Tibial artery (tissue), 4 donors: ENCODE results near the gene MAPK6.
"Not testable (repeated sequence)": the region's sequence is repeated elsewhere in the genome, so short reads cannot be mapped to it uniquely, and the experiment has no call there.

Experiments
- DNase-seq, 2 donors: peaks; one replicate each; pipeline ENCODE4 v3.0.0-alpha.2; 2019
- H3K27ac ChIP-seq, 2 donors: fragments of 200-600 bp; sonication (generic) in 1 of 2; 1 replicate in 1 of 2; 2 replicates in 1 of 2; pipeline ENCODE4 v1.5.1; 2018 to 2019; ENCODE audit warnings: mild to moderate bottlenecking in 1 of 2
- H3K27me3 ChIP-seq, 2 donors: fragments of 200-600 bp; sonication (generic) in 1 of 2; one replicate each; pipeline versions ENCODE4 v1.5.1 to v1.6.0; 2016 to 2019
- H3K36me3 ChIP-seq, 3 donors: fragments of 200-600 bp; sonication (generic) in 2 of 3; one replicate each; pipeline ENCODE4 v1.5.1; 2016 to 2019; ENCODE audit warnings: mild to moderate bottlenecking in 2 of 3
- H3K4me1 ChIP-seq, 4 donors: fragments of 200-600 bp; sonication (generic) in 2 of 4; 1 replicate in 3 of 4; 2 replicates in 1 of 4; pipeline ENCODE4 v1.5.1; 2016 to 2019
- H3K4me3 ChIP-seq, 2 donors: fragments of 200-600 bp; sonication (generic) in 1 of 2; 1 replicate in 1 of 2; 2 replicates in 1 of 2; pipeline ENCODE4 v1.5.1; 2018 to 2019; ENCODE audit warnings: mild to moderate bottlenecking in 2 of 2
- H3K9me3 ChIP-seq, 3 donors: fragments of 200-600 bp; sonication (generic) in 1 of 3; one replicate each; pipeline ENCODE4 v1.5.1; 2016 to 2019
- intact Hi-C: fragments of 100-400 bp; cut with DNase I; formaldehyde crosslinking; loops from one replicate; pipeline ENCODE4 v1.15.0; 2023; ENCODE audit warnings: low total_unique reads
- TF ChIP-seq, protein P1 (sequence below), 2 experiments: fragments of 200-600 bp in 1 of 2; fragments of 450-650 bp in 1 of 2; IDR thresholded peaks; one replicate each; pipeline ENCODE4 v1.5.1; 2017 to 2019; ENCODE audit warnings: antibody characterized with exemption in 2 of 2, mild to moderate bottlenecking in 1 of 2, moderate library complexity in 1 of 2

Gene MAPK6

GRCh38 chr15:52082197-52083036 is 63.4 kb downstream of the MAPK6 start:
- H3K27me3 ChIP-seq, result no peaks in the 10 kb centered on the region
- intact Hi-C loops, result no loop called here
- no peak overlapping the region for H3K4me3 ChIP-seq
- no peaks in the 10 kb centered on the region for H3K36me3 ChIP-seq
- no peak for DNase-seq
- peaks cover 0 to 8% (median 0%) of the 10 kb centered on the region in 3 donors for H3K9me3 ChIP-seq
- no peak overlapping the region for H3K27ac ChIP-seq
- H3K4me1 ChIP-seq, result no peaks in the 10 kb centered on the region
- TF ChIP-seq, protein P1, sequence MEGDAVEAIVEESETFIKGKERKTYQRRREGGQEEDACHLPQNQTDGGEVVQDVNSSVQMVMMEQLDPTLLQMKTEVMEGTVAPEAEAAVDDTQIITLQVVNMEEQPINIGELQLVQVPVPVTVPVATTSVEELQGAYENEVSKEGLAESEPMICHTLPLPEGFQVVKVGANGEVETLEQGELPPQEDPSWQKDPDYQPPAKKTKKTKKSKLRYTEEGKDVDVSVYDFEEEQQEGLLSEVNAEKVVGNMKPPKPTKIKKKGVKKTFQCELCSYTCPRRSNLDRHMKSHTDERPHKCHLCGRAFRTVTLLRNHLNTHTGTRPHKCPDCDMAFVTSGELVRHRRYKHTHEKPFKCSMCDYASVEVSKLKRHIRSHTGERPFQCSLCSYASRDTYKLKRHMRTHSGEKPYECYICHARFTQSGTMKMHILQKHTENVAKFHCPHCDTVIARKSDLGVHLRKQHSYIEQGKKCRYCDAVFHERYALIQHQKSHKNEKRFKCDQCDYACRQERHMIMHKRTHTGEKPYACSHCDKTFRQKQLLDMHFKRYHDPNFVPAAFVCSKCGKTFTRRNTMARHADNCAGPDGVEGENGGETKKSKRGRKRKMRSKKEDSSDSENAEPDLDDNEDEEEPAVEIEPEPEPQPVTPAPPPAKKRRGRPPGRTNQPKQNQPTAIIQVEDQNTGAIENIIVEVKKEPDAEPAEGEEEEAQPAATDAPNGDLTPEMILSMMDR (IDR thresholded peaks at IDR 0.05), result no peak

GRCh38 chr15:52083037-52083359 is 64.0 kb downstream of the MAPK6 start:
- H3K36me3 ChIP-seq, H3K27ac ChIP-seq, H3K4me1 ChIP-seq, DNase-seq, intact Hi-C loops, H3K4me3 ChIP-seq, H3K27me3 ChIP-seq, H3K9me3 ChIP-seq: not testable (repeated sequence)

DNA sequence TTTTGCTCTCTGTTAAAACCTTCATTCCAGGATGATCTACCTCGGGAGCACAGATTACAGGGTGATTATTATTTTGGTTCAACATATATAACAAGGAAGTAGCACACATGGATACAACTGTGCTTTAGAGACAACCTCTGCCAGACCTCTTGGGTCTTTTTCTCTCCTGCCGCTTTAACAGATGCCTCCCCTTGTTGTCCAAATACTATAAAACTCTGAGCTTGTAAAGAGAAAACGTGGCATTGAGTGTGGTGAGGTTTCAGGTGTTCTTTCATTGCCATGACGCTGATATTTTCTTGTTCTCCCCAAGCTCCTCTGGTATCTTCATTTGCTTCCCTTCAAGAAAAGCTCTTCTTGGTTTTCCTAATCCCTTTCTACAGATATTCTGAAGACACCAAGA is 64.6 kb downstream of the MAPK6 start:
- H3K27me3 ChIP-seq, result no peaks in the 10 kb centered on the region
- intact Hi-C loops, result no loop called here
- no peak for DNase-seq

DNA sequence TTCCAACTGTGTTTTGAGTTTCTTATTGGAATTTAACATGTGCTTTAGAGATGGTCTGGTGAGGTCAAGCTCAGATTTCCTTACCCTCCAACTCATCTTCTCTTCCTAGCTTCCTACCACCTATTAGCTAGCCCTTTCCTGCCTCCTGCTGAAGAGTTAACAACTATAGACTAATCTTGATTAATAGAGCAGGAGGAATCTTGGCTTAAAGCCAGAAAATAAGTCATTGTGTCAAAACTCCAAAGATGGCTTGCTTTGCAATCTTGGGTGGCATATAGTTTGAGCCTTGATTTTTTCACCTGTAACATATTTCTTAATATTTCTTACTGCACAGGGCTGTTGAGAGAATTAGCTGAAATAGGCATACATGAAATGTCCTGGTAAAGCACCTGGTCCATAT is 66.3 kb downstream of the MAPK6 start:
- Histone ChIP-seq H3K27me3 (no peaks in the 10 kb centered on the region), H3K27ac (no peak overlapping the region), H3K4me1 (no peaks in the 10 kb centered on the region), H3K9me3 (peaks cover 0 to 8% (median 0%) of the 10 kb centered on the region in 3 donors), H3K36me3 (no peaks in the 10 kb centered on the region), H3K4me3 (no peak overlapping the region)
- DNase-seq, result no peak
- intact Hi-C loops, result no loop called here
- TF ChIP-seq, protein P1 (IDR thresholded peaks at IDR 0.05), result no peak

More for the DNA sequence above, 64.6 kb downstream of the MAPK6 start:
- H3K4me3 ChIP-seq, result no peak overlapping the region
- H3K36me3 ChIP-seq, result no peaks in the 10 kb centered on the region
- peaks cover 0 to 8% (median 0%) of the 10 kb centered on the region in 3 donors for H3K9me3 ChIP-seq
- H3K4me1 ChIP-seq, result no peaks in the 10 kb centered on the region
- no peak overlapping the region for H3K27ac ChIP-seq
- TF ChIP-seq, protein P1 (IDR thresholded peaks at IDR 0.05), result no peak

GRCh38 chr15:52086011-52086786 is 67.2 kb downstream of the MAPK6 start:
- Histone ChIP-seq H3K36me3 (no peaks in the 10 kb centered on the region), H3K27me3 (no peaks in the 10 kb centered on the region), H3K4me3 (no peak overlapping the region), H3K4me1 (no peaks in the 10 kb centered on the region), H3K9me3 (peaks cover 0 to 8% (median 0%) of the 10 kb centered on the region in 3 donors), H3K27ac (no peak overlapping the region)
- TF ChIP-seq, protein P1 (IDR thresholded peaks at IDR 0.05), result no peak
- intact Hi-C loops, result no loop called here
- no peak for DNase-seq

DNA sequence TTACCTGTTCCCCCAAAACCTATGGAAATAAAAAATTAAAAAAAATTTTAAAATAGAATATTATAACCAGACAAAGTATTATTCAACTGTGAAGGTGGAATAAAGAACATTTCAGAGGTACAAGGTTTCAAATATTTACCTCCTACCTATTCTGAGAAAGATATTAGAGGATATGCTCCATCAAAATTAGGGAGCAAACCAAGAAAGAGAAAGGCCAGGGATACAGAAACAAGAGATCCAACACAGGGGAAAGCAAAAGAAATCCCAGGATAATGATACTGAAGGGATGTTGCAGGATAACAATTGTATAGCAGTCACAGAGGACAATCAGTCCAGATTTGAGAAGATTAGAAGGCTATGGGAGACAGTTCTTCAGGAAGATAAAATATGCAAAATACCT is 71.2 kb downstream of the MAPK6 start:
- intact Hi-C loops, result no loop called here
- H3K27ac ChIP-seq, result no peak overlapping the region
- H3K36me3 ChIP-seq, result no peaks in the 10 kb centered on the region
- H3K9me3 ChIP-seq, result peaks cover 0 to 8% (median 0%) of the 10 kb centered on the region in 3 donors
- TF ChIP-seq, protein P1 (IDR thresholded peaks at IDR 0.05), result no peak
- peaks cover 0 to 28% (median 21%) of the 10 kb centered on the region in 4 donors for H3K4me1 ChIP-seq
- no peaks in the 10 kb centered on the region for H3K27me3 ChIP-seq
- DNase-seq, result no peak
- H3K4me3 ChIP-seq, result no peak overlapping the region
